Neural cell (in vitro differentiated cells): Measurements from ENCODE around the gene SVOPL. TPM values are rescaled to one million over a fixed set of nuclear protein-coding genes. Genes with fewer than 3 reads are reported as not detected.

Experiments
- H2AFZ ChIP-seq: fragments of 200-600, 300-800 bp; sonication (generic), shearing (Covaris generic); 2 replicates; pipeline ENCODE4 v1.6.0; 2014; ENCODE audit warnings: low read depth, mild to moderate bottlenecking, antibody characterized with exemption, low read length, moderate library complexity
- H3F3A ChIP-seq: fragments of 200-600 bp; shearing (Covaris generic); 2 replicates; pipeline ENCODE4 v1.6.1; 2016; ENCODE audit warnings: mild to moderate bottlenecking, moderate library complexity, mixed read lengths, antibody characterized with exemption, low read length; ENCODE audit not compliant: insufficient read depth, poor library complexity, severe bottlenecking
- H3K27ac ChIP-seq: fragments of 200-600, 300-800 bp; sonication (generic), shearing (Covaris generic); 2 replicates; pipeline ENCODE4 v1.5.1; 2014; ENCODE audit warnings: mild to moderate bottlenecking, low read length, moderate library complexity
- H3K27me3 ChIP-seq: fragments of 300-800, 200-600 bp; sonication (generic), shearing (Covaris generic); 2 replicates; pipeline ENCODE4 v1.6.0; 2014; ENCODE audit warnings: mild to moderate bottlenecking, low read depth, low read length, moderate library complexity; ENCODE audit not compliant: insufficient read depth
- H3K36me3 ChIP-seq: fragments of 300-800, 200-600 bp; sonication (generic), shearing (Covaris generic); 2 replicates; pipeline ENCODE4 v1.5.1; 2014; ENCODE audit warnings: mild to moderate bottlenecking, antibody characterized with exemption, low read length, moderate library complexity; ENCODE audit not compliant: insufficient read depth
- H3K4me2 ChIP-seq: fragments of 300-800, 200-600 bp; sonication (generic), shearing (Covaris generic); 2 replicates; pipeline ENCODE4 v1.6.0; 2014; ENCODE audit warnings: mild to moderate bottlenecking, low read length
- H3K4me3 ChIP-seq: fragments of 300-800, 200-600 bp; sonication (generic), shearing (Covaris generic); 2 replicates; pipeline ENCODE4 v1.5.1; 2014; ENCODE audit warnings: mild to moderate bottlenecking, low read length, moderate library complexity
- H3K79me2 ChIP-seq: fragments of 200-600 bp; shearing (Covaris generic); replicated peaks from 2 replicates; pipeline ENCODE4 v1.6.0; 2014; ENCODE audit warnings: mild to moderate bottlenecking, low read length, moderate library complexity; ENCODE audit not compliant: insufficient read depth
- H3K9ac ChIP-seq: fragments of 300-800, 200-600 bp; sonication (generic), shearing (Covaris generic); 2 replicates; pipeline ENCODE4 v1.6.1; 2016; ENCODE audit warnings: mild to moderate bottlenecking, low read length, mixed read lengths
- H3K9me2 ChIP-seq: fragments of 200-600 bp; shearing (Covaris generic); 2 replicates; pipeline ENCODE4 v1.6.1; 2016; ENCODE audit warnings: mild to moderate bottlenecking, low read length, mixed read lengths; ENCODE audit not compliant: insufficient read depth
- H3K9me3 ChIP-seq: fragments of 200-600, 300-800 bp; sonication (generic), shearing (Covaris generic); 2 replicates; pipeline ENCODE4 v1.6.1; 2016; ENCODE audit warnings: mild to moderate bottlenecking, mixed run types, low read length, moderate library complexity, mixed read lengths
- H4K20me1 ChIP-seq: fragments of 200-600 bp; shearing (Covaris generic); 2 replicates; pipeline ENCODE4 v1.6.1; 2016; ENCODE audit warnings: mild to moderate bottlenecking, mixed run types; ENCODE audit not compliant: insufficient read depth
- EP300 ChIP-seq: fragments of 450-650 bp; conservative IDR thresholded peaks from 2 replicates; pipeline ENCODE4 v1.6.1; 2014; ENCODE audit warnings: antibody characterized with exemption, mild to moderate bottlenecking, moderate library complexity; ENCODE audit not compliant: poor library complexity, severe bottlenecking
- EZH2 ChIP-seq: fragments of 200-600, 300-800 bp; shearing (Covaris generic), sonication (generic); IDR thresholded peaks from 2 replicates; pipeline ENCODE4 v1.6.1; 2014; ENCODE audit warnings: antibody characterized with exemption, low read length, borderline replicate concordance, mild to moderate bottlenecking; ENCODE audit not compliant: insufficient read depth, poor library complexity, severe bottlenecking
- MXI1 ChIP-seq: fragments of 450-650 bp; conservative IDR thresholded peaks from 2 replicates; pipeline ENCODE4 v1.6.1; 2014; ENCODE audit warnings: antibody characterized with exemption, mild to moderate bottlenecking; ENCODE audit not compliant: poor library complexity, severe bottlenecking
- POLR2AphosphoS5 ChIP-seq: IDR thresholded peaks from 2 replicates; pipeline ENCODE4 v1.6.1; 2012
- RAD21 ChIP-seq: fragments of 450-650 bp; conservative IDR thresholded peaks from 2 replicates; pipeline ENCODE4 v1.6.1; 2014; ENCODE audit warnings: antibody characterized with exemption, mild to moderate bottlenecking, moderate library complexity
- REST ChIP-seq: IDR thresholded peaks from 2 replicates; pipeline ENCODE4 v1.6.1; 2012; ENCODE audit warnings: borderline replicate concordance
- SMC3 ChIP-seq: fragments of 450-650 bp; conservative IDR thresholded peaks from 2 replicates; pipeline ENCODE4 v1.6.1; 2014; ENCODE audit warnings: antibody characterized with exemption, mild to moderate bottlenecking, moderate library complexity; ENCODE audit not compliant: poor library complexity
- TAF1 ChIP-seq: IDR thresholded peaks from 2 replicates; pipeline ENCODE4 v1.6.1; 2012; ENCODE audit warnings: low read depth
- polyA plus RNA-seq: library from polyadenylated mRNA; depleted of rRNA; stranded (reverse); fragments of >200 nt; gene quantifications from 2 replicates; pipeline ENCODE4 v1.2.3, GENCODE V29; 2014
- TF ChIP-seq, protein P1 (sequence below): fragments of 450-650 bp; IDR thresholded peaks from 2 replicates; pipeline ENCODE4 v1.5.1; 2014; ENCODE audit warnings: antibody characterized with exemption, mild to moderate bottlenecking, moderate library complexity; ENCODE audit not compliant: poor library complexity, severe bottlenecking

Gene SVOPL
- polyA plus RNA-seq, 1 donor from 2014 or later = 0.93 TPM

GRCh38 chr7:138632826-138633602 is 68.1 kb downstream of the SVOPL start:
- H3K27ac ChIP-seq = no peak overlapping the region
- H3K4me2 ChIP-seq = no peak overlapping the region
- H3K9me3 ChIP-seq = no peaks in the 10 kb centered on the region
- H3K9me2 ChIP-seq = no peaks in the 10 kb centered on the region
- H3F3A ChIP-seq = no peaks in the 10 kb centered on the region
- no peaks in the 10 kb centered on the region for H3K36me3 ChIP-seq
- no peak overlapping the region for H3K4me3 ChIP-seq
- TF ChIP-seq REST (no peak), RAD21 (no peak), TAF1 (no peak), EZH2 (no peak), POLR2AphosphoS5 (no peak), SMC3 (no peak), MXI1 (no peak)
- TF ChIP-seq, protein P1, sequence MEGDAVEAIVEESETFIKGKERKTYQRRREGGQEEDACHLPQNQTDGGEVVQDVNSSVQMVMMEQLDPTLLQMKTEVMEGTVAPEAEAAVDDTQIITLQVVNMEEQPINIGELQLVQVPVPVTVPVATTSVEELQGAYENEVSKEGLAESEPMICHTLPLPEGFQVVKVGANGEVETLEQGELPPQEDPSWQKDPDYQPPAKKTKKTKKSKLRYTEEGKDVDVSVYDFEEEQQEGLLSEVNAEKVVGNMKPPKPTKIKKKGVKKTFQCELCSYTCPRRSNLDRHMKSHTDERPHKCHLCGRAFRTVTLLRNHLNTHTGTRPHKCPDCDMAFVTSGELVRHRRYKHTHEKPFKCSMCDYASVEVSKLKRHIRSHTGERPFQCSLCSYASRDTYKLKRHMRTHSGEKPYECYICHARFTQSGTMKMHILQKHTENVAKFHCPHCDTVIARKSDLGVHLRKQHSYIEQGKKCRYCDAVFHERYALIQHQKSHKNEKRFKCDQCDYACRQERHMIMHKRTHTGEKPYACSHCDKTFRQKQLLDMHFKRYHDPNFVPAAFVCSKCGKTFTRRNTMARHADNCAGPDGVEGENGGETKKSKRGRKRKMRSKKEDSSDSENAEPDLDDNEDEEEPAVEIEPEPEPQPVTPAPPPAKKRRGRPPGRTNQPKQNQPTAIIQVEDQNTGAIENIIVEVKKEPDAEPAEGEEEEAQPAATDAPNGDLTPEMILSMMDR = no peak
- H2AFZ ChIP-seq = no peak overlapping the region
- H3K9ac ChIP-seq = no peak overlapping the region
- no peaks in the 10 kb centered on the region for H3K27me3 ChIP-seq
- no peaks in the 10 kb centered on the region for H4K20me1 ChIP-seq
- H3K79me2 ChIP-seq = no peaks in the 10 kb centered on the region

- no peaks in the 10 kb centered on the region for H3K9me3 ChIP-seq
- no peak overlapping the region for H3K9ac ChIP-seq
- no peaks in the 10 kb centered on the region for H3K9me2 ChIP-seq
- no peaks in the 10 kb centered on the region for H3F3A ChIP-seq
- H3K4me2 ChIP-seq = no peak overlapping the region
- no peak for TF ChIP-seq SMC3
- no peak for TF ChIP-seq REST
- TF ChIP-seq RAD21 = no peak
- TF ChIP-seq TAF1 = no peak
- TF ChIP-seq EZH2 = no peak
- TF ChIP-seq POLR2AphosphoS5 = no peak
- no peak for TF ChIP-seq MXI1
- no peak for TF ChIP-seq EP300
- TF ChIP-seq, protein P1 = no peak
- H2AFZ ChIP-seq = no peak overlapping the region
- H3K79me2 ChIP-seq = no peaks in the 10 kb centered on the region
- H4K20me1 ChIP-seq = no peaks in the 10 kb centered on the region
- no peak overlapping the region for H3K27ac ChIP-seq
- no peak overlapping the region for H3K4me3 ChIP-seq
- H3K27me3 ChIP-seq = no peaks in the 10 kb centered on the region
- H3K36me3 ChIP-seq = no peaks in the 10 kb centered on the region
Observed at GRCh38 chr7:138632384-138632783, 68.8 kb downstream of the SVOPL start.
